ENCODE data around the gene TPST2.

TPST2 gene

GRCh38 chr22:26589845-26590736 is at the start of gene TPST2:
TPST2 (minus strand) TSS chr22:26590132; CDS start chr22:26541630, 48,502 bp downstream.
- no peak for TF ChIP-seq CTCF (IDR thresholded peaks at IDR 0.05)

GRCh38 chr22:26636296-26636695 is 46.4 kb upstream of the TPST2 start:
- TF ChIP-seq CTCF (IDR thresholded peaks at IDR 0.05), result no peak

- no peak for TF ChIP-seq CTCF (IDR thresholded peaks at IDR 0.05)
These were observed 45.2 kb upstream of the TPST2 start for GRCh38 chr22:26635117-26635516.

GRCh38 chr22:26634189-26634588 is 44.3 kb upstream of the TPST2 start:
- no peak for TF ChIP-seq CTCF (IDR thresholded peaks at IDR 0.05)

- no peak for TF ChIP-seq CTCF (IDR thresholded peaks at IDR 0.05)
These were observed 42.7 kb upstream of the TPST2 start for GRCh38 chr22:26632422-26633155.

- no peak for TF ChIP-seq CTCF (IDR thresholded peaks at IDR 0.05)
These were observed 41.4 kb upstream of the TPST2 start for GRCh38 chr22:26631282-26631681.

- TF ChIP-seq CTCF (IDR thresholded peaks at IDR 0.05), result no peak
These were observed 40.2 kb upstream of the TPST2 start for GRCh38 chr22:26629988-26630761.
